Lower leg skin (tissue), 4 donors: ENCODE results near the gene RPS6KB2. TPM values are rescaled to one million over a fixed set of nuclear protein-coding genes. Genes with fewer than 3 reads are reported as not detected.
A peak's percentile ranks its signal among the peaks of the same experiment; 100 is the strongest.

ENCODE experiments used
- DNase-seq, 2 donors: peaks; one replicate each; pipeline ENCODE4 v3.0.0-alpha.2; 2019; ENCODE audit warnings: low spot score in 2 of 2
- H3K4me3 ChIP-seq: fragments of 200-600 bp; sonication (generic); 2 replicates; pipeline ENCODE4 v1.5.1; 2017; ENCODE audit warnings: mild to moderate bottlenecking, low read depth; ENCODE audit not compliant: poor library complexity, severe bottlenecking
- CTCF ChIP-seq, 3 donors: fragments of 450-650 bp; IDR thresholded peaks; one replicate each; pipeline ENCODE4 v1.5.1; 2016; ENCODE audit warnings: antibody characterized with exemption in 3 of 3, mild to moderate bottlenecking in 3 of 3, moderate library complexity in 2 of 3
- POLR2A ChIP-seq, 2 donors: fragments of 450-650 bp; IDR thresholded peaks; one replicate each; pipeline ENCODE4 v1.6.1; 2016 to 2017; ENCODE audit warnings: antibody characterized with exemption in 2 of 2, mild to moderate bottlenecking in 1 of 2, moderate library complexity in 1 of 2
- WGBS, 2 donors: methylation state at CpG; one replicate each; pipeline ENCODE4 v1.1.5; 2018; 5-methylcytosine and 5-hydroxymethylcytosine counted together
- intact Hi-C: fragments of 100-400 bp; cut with DNase I; formaldehyde crosslinking; loops from one replicate; pipeline ENCODE4 v1.15.0; 2023; ENCODE audit warnings: low total_unique reads
- total RNA-seq, 4 donors: library from RNA; depleted of rRNA; stranded (reverse); fragments of >200 nt; gene quantifications; one replicate each; pipeline ENCODE4 v1.1.0, GENCODE V29; 2016

The RPS6KB2 gene
- total RNA-seq, 4 donors from 2014 or later = 154 to 264 (median 203) TPM

- no peak for DNase-seq
- no peak for TF ChIP-seq POLR2A (IDR thresholded peaks at IDR 0.05)
- intact Hi-C loops = loop anchor here (10.0 kb wide), 1 partner anchor 114 kb away; the partner anchor contains the start of genes CDK2AP2 and PITPNM1
- WGBS, 2 donors = 8 to 13% methylated on average over 15 of the region's 15 CpGs
- H3K4me3 ChIP-seq = peak overlapping the region; percentile 54
Observed at GRCh38 chr11:67390947-67391303, 37.4 kb upstream of the RPS6KB2 start.

GRCh38 chr11:67391304-67392182 lies 36.8 kb upstream of the RPS6KB2 start, which contains the start of gene RAD9A:
RAD9A (plus strand) TSS chr11:67391986; CDS start chr11:67392045, 59 bp downstream.
- peak within 1 kb of the TSS; percentile 65 for H3K4me3 ChIP-seq
- intact Hi-C loops = loop anchor here (10.0 kb wide), 1 partner anchor 113 kb away; the partner anchor contains the start of genes CDK2AP2 and PITPNM1
- 0% methylated on average over 28 to 48 of the region's 75 CpGs for WGBS, 2 donors
- DNase-seq = peak; percentile 92 to 99
- TF ChIP-seq CTCF (IDR thresholded peaks at IDR 0.05) = peak in 1 of 3 donors; percentile 5
- TF ChIP-seq POLR2A (IDR thresholded peaks at IDR 0.05) = no peak

- intact Hi-C loops = loop anchor here (10.0 kb wide), 1 partner anchor 113 kb away; the partner anchor contains the start of genes CDK2AP2 and PITPNM1
- no peak for DNase-seq
- TF ChIP-seq CTCF (IDR thresholded peaks at IDR 0.05) (no peak), POLR2A (IDR thresholded peaks at IDR 0.05) (no peak)
- peak overlapping the region; percentile 65 for H3K4me3 ChIP-seq
- 5 to 6% methylated on average over 28 to 31 of the region's 31 CpGs for WGBS, 2 donors
Observed at GRCh38 chr11:67392183-67392715, 36.0 kb upstream of the RPS6KB2 start.

- no peak overlapping the region for H3K4me3 ChIP-seq
- DNase-seq = no peak
- intact Hi-C loops = loop anchor here (10.0 kb wide), 1 partner anchor 111 kb away; the partner anchor contains the start of genes CDK2AP2 and PITPNM1
- 92% methylated on average over 18 of the region's 18 CpGs for WGBS, 2 donors
- TF ChIP-seq CTCF (IDR thresholded peaks at IDR 0.05) (no peak), POLR2A (IDR thresholded peaks at IDR 0.05) (no peak)
Observed at GRCh38 chr11:67393437-67393836, 34.9 kb upstream of the RPS6KB2 start.

- TF ChIP-seq CTCF (IDR thresholded peaks at IDR 0.05) = no peak
- TF ChIP-seq POLR2A (IDR thresholded peaks at IDR 0.05) = no peak
- no peak overlapping the region for H3K4me3 ChIP-seq
- DNase-seq = no peak
- 86 to 89% methylated on average over 5 of the region's 5 CpGs for WGBS, 2 donors
- intact Hi-C loops = loop anchor here (10.0 kb wide), 1 partner anchor 111 kb away; the partner anchor contains the start of genes CDK2AP2 and PITPNM1
Observed at GRCh38 chr11:67393990-67394389, 34.3 kb upstream of the RPS6KB2 start.
